HG03571 (cell line): ENCODE results near the gene FNDC1.

ENCODE experiments used
- ATAC-seq: cut with Tn5 transposase; IDR thresholded peaks from one replicate; pipeline ENCODE4 v1.9.1; 2021; ENCODE audit not compliant: unreplicated experiment

FNDC1 gene

DNA sequence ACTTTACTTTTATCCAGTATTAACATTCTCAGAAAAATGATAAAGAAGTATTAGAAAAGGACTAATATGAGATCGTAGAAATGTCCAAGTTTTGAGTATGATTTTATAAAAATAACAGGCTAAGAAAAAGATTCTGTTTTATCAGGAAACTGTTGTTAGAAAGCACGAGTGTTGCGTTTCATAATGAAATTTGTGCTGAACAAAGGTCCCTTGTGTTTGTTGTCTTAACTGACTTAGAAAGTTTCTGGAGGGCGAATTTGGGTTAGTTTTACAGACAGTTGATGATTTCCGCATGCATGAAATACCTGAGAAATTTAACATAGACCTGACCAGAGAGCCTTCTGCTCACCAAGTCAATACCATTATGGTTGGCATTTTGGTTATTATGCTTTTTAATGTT lies 136.0 kb downstream of the FNDC1 start:
- ATAC-seq, result no peak

DNA sequence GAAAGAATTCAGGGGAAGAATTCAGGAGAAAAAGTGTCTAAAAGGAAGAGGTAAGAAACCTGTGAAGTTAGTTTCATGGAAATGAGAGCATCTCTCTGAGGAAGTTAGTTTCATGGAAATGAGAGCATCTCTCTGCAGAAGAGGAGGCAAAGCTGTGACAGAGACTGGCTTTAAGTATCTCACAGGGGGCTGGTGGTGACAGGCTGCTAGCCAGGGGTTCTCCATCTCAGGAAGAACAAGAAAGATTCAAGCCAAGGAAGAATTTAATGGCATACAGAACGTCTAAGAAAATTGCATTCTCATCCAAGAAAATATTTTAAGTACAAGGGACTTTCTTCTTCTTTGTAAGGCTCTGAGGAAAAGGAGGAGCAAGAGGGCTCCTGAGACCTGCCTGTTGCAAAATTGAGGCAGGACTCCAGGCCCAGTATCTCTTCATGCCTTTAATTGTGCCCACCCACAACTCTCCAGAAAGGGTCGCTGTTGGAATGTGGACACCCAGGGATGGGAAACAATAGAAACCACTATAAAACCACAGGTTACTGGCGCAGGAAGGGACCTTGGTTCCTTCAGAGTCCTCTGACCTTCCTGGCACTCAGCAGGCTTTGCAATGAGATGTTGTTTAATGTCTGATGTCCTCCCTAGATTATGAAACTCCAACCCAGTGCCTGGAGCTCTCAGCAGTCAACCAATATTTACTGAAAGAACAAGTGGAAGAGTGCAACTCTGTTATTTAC lies 136.8 kb downstream of the FNDC1 start:
- no peak for ATAC-seq

GRCh38 chr6:159307246-159307790 lies 138.1 kb downstream of the FNDC1 start:
- no peak for ATAC-seq

DNA sequence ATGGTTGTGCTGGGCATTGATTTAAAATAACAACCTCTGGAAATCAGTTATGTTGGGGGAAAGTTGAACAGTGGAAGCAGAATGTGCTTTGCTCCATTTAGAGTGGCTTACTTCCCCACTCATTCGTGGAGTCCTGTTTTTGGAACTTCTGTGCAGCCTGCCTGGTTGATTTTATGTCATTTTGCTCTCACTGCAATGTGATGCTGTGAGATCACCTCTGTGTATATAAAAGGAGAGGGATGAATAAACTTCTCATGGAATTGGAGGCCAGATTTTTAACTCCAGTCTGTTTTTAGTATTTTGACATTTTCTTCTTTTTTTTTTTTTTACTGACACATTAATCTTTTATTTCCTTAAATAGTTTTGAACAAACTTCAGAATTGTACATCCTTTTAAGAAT lies 139.0 kb downstream of the FNDC1 start:
- ATAC-seq, result no peak

DNA sequence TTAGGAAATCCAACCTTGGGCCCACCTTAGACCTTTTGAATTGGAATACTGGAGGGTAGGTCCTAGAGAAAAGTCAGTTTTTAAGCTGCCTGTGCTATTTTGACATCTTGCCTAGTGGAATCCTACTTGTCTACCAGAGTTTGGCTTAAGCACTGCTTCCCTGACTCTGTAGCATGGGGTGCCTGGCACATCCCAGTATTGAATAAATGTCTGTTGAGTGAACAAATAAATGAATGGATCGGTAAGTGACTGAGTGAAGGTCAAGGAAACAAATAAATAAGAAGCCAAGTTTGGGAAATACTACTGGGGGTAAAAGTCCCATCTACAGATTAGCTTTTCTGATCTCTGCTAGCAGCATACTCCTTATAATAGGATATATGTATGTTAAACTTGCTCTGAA lies 140.5 kb downstream of the FNDC1 start:
- ATAC-seq, result no peak

DNA sequence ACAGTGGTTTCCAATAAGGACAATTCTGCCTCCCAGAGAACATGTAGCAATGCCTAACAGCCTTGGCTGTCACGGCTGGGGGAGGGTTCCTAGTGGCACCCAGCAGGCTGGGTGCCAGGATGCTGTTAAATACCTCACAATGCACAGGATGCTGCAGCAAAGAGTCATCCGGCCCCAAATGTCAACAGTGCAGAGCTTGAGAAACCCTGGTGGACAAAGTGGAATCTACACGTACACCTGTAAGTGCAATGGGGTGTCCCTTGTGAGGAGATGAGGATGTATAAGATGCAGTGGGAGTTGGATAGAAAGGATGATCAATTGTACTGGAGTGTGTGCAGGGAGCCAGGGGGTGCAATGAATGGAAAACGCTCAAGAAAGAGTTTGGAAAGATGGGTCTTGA lies 142.4 kb downstream of the FNDC1 start:
- ATAC-seq, result no peak

- no peak for ATAC-seq
Measured at GRCh38 chr6:159312206-159312605, 143.0 kb downstream of the FNDC1 start.

GRCh38 chr6:159313018-159313417 lies 143.8 kb downstream of the FNDC1 start:
- ATAC-seq, result no peak

- no peak for ATAC-seq
Measured at GRCh38 chr6:159315562-159315961, 146.4 kb downstream of the FNDC1 start.

GRCh38 chr6:159317430-159317829 lies 148.2 kb downstream of the FNDC1 start:
- ATAC-seq, result no peak

DNA sequence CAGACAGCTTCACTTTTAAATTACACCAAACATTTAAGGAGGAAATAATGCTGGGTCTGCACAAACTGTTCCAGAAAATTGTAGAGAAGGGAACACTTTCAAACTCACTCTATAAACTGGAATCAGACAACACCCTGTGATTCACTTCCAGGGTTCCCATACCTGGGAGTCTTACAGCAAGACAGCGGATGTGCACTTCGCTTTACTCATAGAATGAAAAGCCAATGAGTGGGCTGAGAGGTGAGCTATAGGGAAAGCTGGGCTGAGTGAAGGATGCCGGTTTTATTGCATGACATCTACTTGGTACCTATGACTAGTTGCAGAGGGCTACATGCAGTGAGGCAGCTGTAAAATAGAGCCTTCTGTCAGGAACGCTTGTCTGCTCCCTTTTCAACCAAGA lies 152.1 kb downstream of the FNDC1 start:
- no peak for ATAC-seq
